MM.1S (cell line): ENCODE data around the gene NAT9.

Experiments
- EZH2 ChIP-seq: fragments of 300-600 bp; sonication (generic); optimal IDR thresholded peaks from 2 replicates; pipeline ENCODE3; 2017; ENCODE audit warnings: low read depth, mild to moderate bottlenecking, antibody characterized with exemption, low read length, mixed read lengths
- TF ChIP-seq, protein P1 (sequence below): fragments of 300-600 bp; sonication (generic); IDR thresholded peaks from 2 replicates; pipeline ENCODE4 v1.5.1; 2016; ENCODE audit warnings: antibody characterized with exemption, low read length, mixed read lengths

GRCh38 chr17:74737299-74738050 is 38.7 kb downstream of the NAT9 start:
- TF ChIP-seq EZH2: no peak
- TF ChIP-seq, protein P1, sequence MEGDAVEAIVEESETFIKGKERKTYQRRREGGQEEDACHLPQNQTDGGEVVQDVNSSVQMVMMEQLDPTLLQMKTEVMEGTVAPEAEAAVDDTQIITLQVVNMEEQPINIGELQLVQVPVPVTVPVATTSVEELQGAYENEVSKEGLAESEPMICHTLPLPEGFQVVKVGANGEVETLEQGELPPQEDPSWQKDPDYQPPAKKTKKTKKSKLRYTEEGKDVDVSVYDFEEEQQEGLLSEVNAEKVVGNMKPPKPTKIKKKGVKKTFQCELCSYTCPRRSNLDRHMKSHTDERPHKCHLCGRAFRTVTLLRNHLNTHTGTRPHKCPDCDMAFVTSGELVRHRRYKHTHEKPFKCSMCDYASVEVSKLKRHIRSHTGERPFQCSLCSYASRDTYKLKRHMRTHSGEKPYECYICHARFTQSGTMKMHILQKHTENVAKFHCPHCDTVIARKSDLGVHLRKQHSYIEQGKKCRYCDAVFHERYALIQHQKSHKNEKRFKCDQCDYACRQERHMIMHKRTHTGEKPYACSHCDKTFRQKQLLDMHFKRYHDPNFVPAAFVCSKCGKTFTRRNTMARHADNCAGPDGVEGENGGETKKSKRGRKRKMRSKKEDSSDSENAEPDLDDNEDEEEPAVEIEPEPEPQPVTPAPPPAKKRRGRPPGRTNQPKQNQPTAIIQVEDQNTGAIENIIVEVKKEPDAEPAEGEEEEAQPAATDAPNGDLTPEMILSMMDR: peak; percentile 68
